ENCODE measurements around the gene MACROD2.
"Not testable (repeated sequence)": the region's sequence is repeated elsewhere in the genome, so short reads cannot be mapped to it uniquely, and the experiment has no call there.

Gene MACROD2

GRCh38 chr20:15178581-15178980 lies 1183.3 kb downstream of the MACROD2 start:
- no peak for DNase-seq (ENCODE audit: low read depth)

GRCh38 chr20:15179381-15179780 lies 1184.1 kb downstream of the MACROD2 start:
- no peak for DNase-seq (ENCODE audit: low read depth)

- DNase-seq (ENCODE audit: low read depth), result no peak
Measured at GRCh38 chr20:15179781-15180180, 1184.5 kb downstream of the MACROD2 start.

GRCh38 chr20:15185322-15185721 lies 1190.0 kb downstream of the MACROD2 start:
- DNase-seq (ENCODE audit: low read depth), result no peak

- DNase-seq (ENCODE audit: low read depth), result no peak
Measured at GRCh38 chr20:15185913-15186312, 1190.6 kb downstream of the MACROD2 start.

GRCh38 chr20:15187612-15188011 lies 1192.3 kb downstream of the MACROD2 start:
- DNase-seq (ENCODE audit: low read depth), result no peak

- no peak for DNase-seq (ENCODE audit: low read depth)
Measured at GRCh38 chr20:15188415-15188814, 1193.1 kb downstream of the MACROD2 start.

GRCh38 chr20:15191082-15191723 lies 1195.9 kb downstream of the MACROD2 start:
- no peak for DNase-seq (ENCODE audit: low read depth)

GRCh38 chr20:15195378-15195777 lies 1200.1 kb downstream of the MACROD2 start:
- no peak for DNase-seq (ENCODE audit: low read depth)

GRCh38 chr20:15196547-15197255 lies 1201.4 kb downstream of the MACROD2 start:
- no peak for DNase-seq (ENCODE audit: low read depth)

GRCh38 chr20:15198017-15198416 lies 1202.7 kb downstream of the MACROD2 start:
- DNase-seq (ENCODE audit: low read depth), result not testable (repeated sequence)

GRCh38 chr20:15199698-15200097 lies 1204.4 kb downstream of the MACROD2 start:
- no peak for DNase-seq (ENCODE audit: low read depth)

GRCh38 chr20:15200147-15200565 lies 1204.8 kb downstream of the MACROD2 start:
- no peak for DNase-seq (ENCODE audit: low read depth)

- no peak for DNase-seq (ENCODE audit: low read depth)
Measured at GRCh38 chr20:15201602-15202001, 1206.3 kb downstream of the MACROD2 start.

- no peak for DNase-seq (ENCODE audit: low read depth)
Measured at GRCh38 chr20:15204234-15204633, 1208.9 kb downstream of the MACROD2 start.

- DNase-seq (ENCODE audit: low read depth), result no peak
Measured at GRCh38 chr20:15205028-15205427, 1209.7 kb downstream of the MACROD2 start.

- DNase-seq (ENCODE audit: low read depth), result no peak
Measured at GRCh38 chr20:15205719-15206118, 1210.4 kb downstream of the MACROD2 start.

- no peak for DNase-seq (ENCODE audit: low read depth)
Measured at GRCh38 chr20:15209537-15209936, 1214.2 kb downstream of the MACROD2 start.

GRCh38 chr20:15214051-15214450 lies 1218.7 kb downstream of the MACROD2 start:
- DNase-seq (ENCODE audit: low read depth), result no peak

GRCh38 chr20:15220009-15220656 lies 1224.8 kb downstream of the MACROD2 start:
- DNase-seq (ENCODE audit: low read depth), result no peak

- DNase-seq (ENCODE audit: low read depth), result no peak
Measured at GRCh38 chr20:15220778-15221565, 1225.7 kb downstream of the MACROD2 start.

All from non-pigmented ciliary epithelial cell (primary cell).